Suppressor macrophage treated with lipopolysaccharide for 4 hours (primary cell): ENCODE measurements around the gene NAALADL1.

ENCODE experiments used
- DNase-seq: peaks from one replicate; pipeline ENCODE4 v3.0.0-alpha.2; 2020

The NAALADL1 gene

DNA sequence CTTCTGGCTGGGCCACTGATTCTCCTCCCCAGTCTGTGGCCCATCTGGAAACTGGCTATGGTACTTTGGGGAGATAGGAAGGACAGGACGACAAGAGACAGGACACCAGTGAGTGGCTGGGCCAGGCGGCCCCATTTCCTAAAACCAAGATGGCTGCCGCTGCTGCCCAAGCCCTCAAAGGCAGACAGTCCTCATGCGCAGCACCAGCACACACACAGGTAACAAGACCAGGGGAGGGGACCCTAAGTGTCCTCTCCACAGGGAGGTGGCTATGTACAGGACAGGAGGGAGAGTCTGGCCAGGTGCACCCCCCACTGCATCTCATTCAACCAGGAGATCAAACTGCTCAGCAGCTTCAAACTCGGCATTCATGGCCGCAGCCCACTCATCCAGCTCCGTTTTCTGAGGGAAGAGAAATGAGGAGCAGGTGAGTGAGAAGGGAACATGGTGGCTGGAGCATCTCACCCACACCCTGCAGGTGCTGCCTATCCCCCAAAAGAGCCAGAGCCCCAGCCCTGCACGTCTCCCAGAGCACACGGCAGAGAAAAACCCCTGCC lies 20.5 kb upstream of the NAALADL1 start:
- DNase-seq, result no peak

DNA sequence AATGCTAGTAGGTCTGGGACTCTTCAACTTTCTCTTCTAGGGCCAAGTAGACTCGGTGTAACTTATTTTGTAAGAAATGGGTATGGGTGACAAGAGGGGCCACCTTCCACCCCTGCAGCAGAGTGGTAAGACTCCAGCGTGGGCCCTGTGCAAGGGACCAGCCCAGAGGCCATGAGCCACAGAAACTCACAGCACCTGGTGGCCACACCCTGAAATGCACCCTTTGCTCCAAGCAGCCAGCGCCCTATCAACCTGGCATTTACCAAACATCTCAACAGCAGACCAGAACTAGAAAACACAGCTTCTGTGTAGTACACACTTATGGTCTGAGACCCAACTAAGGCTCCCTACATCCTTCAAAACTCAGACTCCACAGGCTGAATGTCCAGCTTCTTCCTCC lies 19.8 kb upstream of the NAALADL1 start:
- peak; percentile 59 for DNase-seq

- DNase-seq, result peak; percentile 44
These were observed 19.1 kb upstream of the NAALADL1 start for GRCh38 chr11:65077451-65077850.

GRCh38 chr11:65072631-65072966 lies 14.2 kb upstream of the NAALADL1 start:
- no peak for DNase-seq

DNA sequence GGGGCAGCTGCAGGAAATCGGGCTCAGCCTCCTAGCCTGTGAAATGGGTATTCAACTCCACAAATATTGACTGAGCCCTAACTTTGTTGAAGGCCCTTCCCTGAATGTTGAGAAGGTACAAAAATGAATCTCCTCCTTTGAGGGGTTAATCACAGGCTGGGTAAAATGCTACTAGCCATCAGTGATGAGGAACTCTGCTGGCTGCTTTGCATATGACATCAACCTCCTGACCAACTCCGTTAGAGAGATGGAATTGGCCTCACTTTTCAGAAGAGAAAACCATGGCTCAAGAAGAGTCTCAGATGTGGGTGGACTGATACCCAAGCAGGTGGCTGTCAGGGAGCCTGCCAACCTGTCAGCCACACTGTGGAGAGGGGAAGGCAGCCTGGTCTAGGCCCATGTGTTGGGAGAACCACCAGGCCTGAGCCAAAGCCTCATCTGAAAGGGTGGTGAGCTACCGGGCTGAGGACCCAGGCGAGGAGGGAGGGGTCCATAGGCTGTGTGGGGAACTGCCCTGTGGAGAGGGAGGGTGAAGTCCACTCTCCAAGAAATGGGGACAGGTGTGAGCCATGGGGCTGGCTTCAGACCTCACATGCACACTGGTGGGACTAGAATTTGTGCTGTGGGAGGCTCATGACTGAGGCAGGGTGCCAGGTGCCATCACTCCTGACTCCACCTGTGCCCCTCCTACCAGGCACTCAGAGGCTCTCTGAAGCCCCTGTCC lies 13.7 kb upstream of the NAALADL1 start:
- peak; percentile 34 for DNase-seq

- peak; percentile 43 for DNase-seq
These were observed 10.9 kb upstream of the NAALADL1 start for GRCh38 chr11:65069217-65069616.

GRCh38 chr11:65067446-65067845 lies 9.1 kb upstream of the NAALADL1 start:
- no peak for DNase-seq

- no peak for DNase-seq
These were observed 8.5 kb upstream of the NAALADL1 start for GRCh38 chr11:65066805-65067291.

DNA sequence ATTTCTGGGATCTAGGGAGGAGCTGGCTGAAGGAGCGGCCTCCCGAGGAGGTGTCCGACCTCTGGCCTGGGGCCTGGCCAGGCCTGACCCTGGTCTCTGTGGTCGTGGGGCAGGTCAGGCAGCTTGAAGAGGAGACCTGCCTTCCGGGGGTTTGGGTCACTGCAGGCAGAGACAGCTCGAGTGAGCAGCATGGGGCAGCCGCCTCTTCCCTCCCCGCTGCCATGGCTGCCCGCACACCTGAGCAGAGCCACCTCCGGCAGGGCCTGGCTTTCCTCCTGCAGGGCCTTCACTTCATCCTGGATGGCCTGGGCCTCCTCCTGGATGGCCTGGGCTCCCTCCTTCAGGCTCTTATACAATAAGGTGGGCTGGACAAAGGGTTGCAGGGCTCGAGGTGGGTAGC lies 8.0 kb upstream of the NAALADL1 start:
- DNase-seq, result no peak

DNA sequence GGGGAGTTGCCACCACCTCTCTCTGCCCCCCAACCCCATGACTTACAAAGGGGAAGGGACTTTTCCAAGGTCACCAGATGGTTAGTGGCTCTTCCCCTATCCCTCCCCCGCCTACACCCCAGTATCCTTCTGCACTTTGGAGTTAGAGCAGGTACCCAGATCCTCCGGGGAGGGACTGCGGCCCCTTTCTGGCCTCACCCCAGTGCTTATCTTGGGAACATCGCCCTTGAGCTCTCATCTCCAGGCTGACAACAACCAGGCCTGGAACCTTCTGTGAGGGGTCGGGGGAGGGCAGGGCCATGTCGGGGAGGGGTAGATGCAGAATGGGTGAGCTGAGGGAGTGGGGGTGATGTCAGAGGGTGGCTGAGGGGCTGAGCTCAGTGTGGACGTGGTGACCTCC lies 7.5 kb upstream of the NAALADL1 start:
- no peak for DNase-seq

DNA sequence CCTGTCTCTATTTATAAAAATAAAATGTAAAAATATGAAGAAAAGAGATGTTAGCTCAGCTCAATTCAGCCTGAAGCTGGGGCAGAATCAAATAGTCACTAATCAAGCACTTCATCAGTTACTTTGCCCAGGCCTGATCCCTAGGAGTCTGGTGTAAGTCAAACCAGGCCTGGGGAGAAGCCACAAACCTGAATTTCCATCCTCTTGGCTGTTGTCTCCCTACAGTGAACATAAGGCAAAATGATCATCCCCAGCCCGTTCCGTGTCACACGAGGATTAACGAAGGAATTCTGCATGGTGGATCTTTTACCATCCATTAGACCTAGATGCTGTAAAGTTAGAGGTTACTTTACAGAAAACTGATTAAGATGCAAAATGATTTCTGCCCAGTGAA lies 6.5 kb upstream of the NAALADL1 start:
- no peak for DNase-seq

DNA sequence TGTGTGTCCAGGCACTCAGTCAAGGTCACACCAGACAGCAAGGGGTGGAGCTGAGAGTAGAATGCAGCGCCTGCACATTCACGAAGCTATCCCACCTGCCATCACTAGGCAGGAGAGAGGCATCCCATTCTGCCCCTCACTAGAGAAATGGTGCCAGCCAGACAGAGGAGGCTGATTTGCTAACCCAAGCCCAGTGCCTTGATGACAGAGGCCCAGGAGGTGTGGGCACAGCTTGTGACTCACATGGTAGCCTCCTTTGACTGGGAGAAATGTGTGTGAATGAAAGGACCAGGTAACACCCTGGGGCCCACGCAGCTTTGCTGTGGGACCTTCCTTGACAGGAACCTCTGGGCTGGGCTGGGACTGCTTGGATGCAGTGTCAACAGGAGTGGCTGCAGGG lies 5.2 kb upstream of the NAALADL1 start:
- no peak for DNase-seq

GRCh38 chr11:65060913-65061408 lies 2.6 kb upstream of the NAALADL1 start:
- DNase-seq, result no peak

- DNase-seq, result no peak
These were observed 1.8 kb upstream of the NAALADL1 start for GRCh38 chr11:65059959-65060824.

DNA sequence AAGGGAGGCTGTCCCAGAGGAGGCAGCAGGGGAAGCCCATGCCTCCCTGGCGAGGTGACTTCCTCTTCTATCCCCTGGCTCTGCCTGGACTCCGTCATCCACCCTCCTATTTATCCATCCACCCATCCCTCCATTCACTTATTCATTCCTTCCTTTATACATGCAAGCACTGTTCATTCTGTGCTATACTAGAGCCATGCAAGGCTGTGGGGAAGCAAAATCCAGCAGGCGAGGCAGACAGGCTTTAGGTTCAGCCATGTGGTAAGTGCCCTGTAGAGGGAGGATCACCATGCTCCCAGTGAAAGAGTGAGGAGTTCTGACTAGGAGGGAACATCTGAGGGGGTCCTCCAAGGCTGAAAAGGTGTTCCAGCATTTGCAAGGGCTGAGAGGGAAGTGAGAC lies 1.2 kb upstream of the NAALADL1 start:
- DNase-seq, result no peak

DNA sequence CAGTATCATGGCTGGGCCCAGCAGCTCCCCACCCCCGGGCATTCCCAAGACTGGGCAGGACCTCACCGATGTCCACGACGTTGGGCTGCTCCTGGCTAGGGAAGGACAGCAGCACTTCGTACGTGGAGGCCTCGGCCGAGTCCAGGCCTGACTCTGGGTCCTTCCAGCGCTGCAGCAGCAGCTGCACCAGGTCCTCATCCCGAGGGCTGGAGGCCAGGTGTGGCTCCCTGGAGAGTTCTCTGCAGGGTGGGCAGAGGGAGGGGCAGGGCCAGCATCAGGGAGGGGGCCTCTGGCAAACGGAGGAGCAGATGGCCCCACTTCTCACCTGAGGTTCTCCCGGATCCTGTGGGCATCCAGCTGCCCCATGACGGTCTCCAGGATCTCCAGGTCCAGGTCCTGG lies 341 bp downstream of the NAALADL1 start:
- no peak for DNase-seq

DNA sequence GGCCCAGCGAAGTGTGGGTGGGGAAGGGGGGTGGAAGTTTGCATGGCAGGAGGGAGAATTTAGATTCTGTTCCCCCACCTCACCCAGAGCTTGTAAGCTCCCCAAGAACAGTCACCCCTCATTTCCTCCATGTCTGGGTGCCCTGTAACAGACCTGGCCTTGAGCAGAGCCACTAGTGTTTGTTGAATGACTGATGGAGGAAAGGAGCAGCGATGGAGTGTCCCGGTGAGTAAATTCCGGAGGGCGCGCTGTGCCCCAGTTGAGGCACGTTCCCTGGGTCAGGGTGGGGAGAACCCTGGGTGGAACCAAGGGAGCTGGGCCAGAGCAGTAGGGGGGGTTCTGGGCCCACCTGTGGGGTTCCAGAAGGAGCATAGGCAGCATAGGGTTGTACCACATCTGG lies 827 bp downstream of the NAALADL1 start:
- no peak for DNase-seq

DNA sequence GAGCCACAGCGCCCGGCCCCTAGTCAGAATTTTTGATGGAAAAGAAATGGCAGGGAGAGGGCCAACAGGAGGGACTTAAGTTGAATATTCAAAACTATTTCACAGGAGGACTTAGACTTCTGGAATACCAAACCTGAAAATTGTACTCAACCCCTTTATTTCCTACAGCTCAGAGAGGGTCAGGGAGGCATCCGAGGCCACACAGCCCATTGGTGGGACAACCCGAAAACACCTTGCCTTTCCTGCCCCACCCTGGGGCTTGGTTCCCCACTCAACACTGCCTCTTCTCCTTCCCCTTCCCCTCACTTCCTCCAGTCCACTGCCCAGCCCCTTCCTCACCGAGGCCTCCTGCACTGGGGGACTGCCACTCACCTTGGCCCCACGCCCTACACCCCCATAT lies 1.4 kb downstream of the NAALADL1 start:
- DNase-seq, result no peak

GRCh38 chr11:65055538-65055937 lies 2.8 kb downstream of the NAALADL1 start:
- no peak for DNase-seq

GRCh38 chr11:65053827-65054508 lies 4.4 kb downstream of the NAALADL1 start:
- no peak for DNase-seq

- DNase-seq, result no peak
These were observed 6.9 kb downstream of the NAALADL1 start for GRCh38 chr11:65051398-65051858.

- no peak for DNase-seq
These were observed 10.6 kb downstream of the NAALADL1 start for GRCh38 chr11:65047581-65048422.
